K562 (cell line): ENCODE data around the gene PLD3. TPM values are rescaled to one million over a fixed set of nuclear protein-coding genes. Genes with fewer than 3 reads are reported as not detected.

Experiments used
- ARID2 ChIP-seq: fragments of 450-650 bp; IDR thresholded peaks from 2 replicates; pipeline ENCODE4 v1.6.1; 2017; ENCODE audit warnings: antibody characterized with exemption, mild to moderate bottlenecking
- ERF ChIP-seq: fragments of 450-650 bp; formaldehyde crosslinking; IDR thresholded peaks from 2 replicates; pipeline ENCODE4 v1.4.0; 2020; ENCODE audit warnings: mild to moderate bottlenecking, mixed read lengths
- IFI16 ChIP-seq: fragments of 250-450 bp; sonication (Bioruptor Pico); IDR thresholded peaks from 2 replicates; pipeline ENCODE4 v2.1.2; 2022; ENCODE audit warnings: mild to moderate bottlenecking, inconsistent platforms
- KAT7 ChIP-seq: sonication (generic); formaldehyde crosslinking; IDR thresholded peaks from 2 replicates; pipeline ENCODE4 v1.8.0; 2022; ENCODE audit warnings: missing genetic modification reagents, mild to moderate bottlenecking, borderline replicate concordance
- MTA1 ChIP-seq: fragments of 450-650 bp; IDR thresholded peaks from 2 replicates; pipeline ENCODE4 v1.6.1; 2017; ENCODE audit warnings: borderline replicate concordance
- ZFP1 ChIP-seq: fragments of 450-650 bp; formaldehyde crosslinking; IDR thresholded peaks from 2 replicates; pipeline ENCODE4 v1.4.0; 2020; ENCODE audit warnings: mild to moderate bottlenecking, mixed read lengths
- ZFP36 ChIP-seq: fragments of 150-350 bp; IDR thresholded peaks from 2 replicates; pipeline ENCODE4 v1.6.1; 2018; ENCODE audit warnings: low read length, low read depth; ENCODE audit not compliant: partially characterized antibody
- ZFX ChIP-seq: sonication (generic); formaldehyde crosslinking; IDR thresholded peaks from 2 replicates; pipeline ENCODE4 v1.8.0; 2022; ENCODE audit warnings: mild to moderate bottlenecking, missing genetic modification reagents, moderate library complexity
- ZNF717 ChIP-seq: fragments of 250-450 bp; sonication (Bioruptor Pico); IDR thresholded peaks from 2 replicates; pipeline ENCODE4 v1.5.0; 2021
- polyA plus RNA-seq, 8 experiments: library from polyadenylated mRNA; depleted of rRNA in 4 of 8; stranded (reverse) in 5 of 8; unstranded in 3 of 8; fragments of >200 nt; fragmentation: Nextera tagmentation in 2 of 8; fragmentation: Illumina TruSeq in 1 of 8; extraction: Ambion mirVana in 2 of 8; extraction: Trizol in 1 of 8; gene quantifications; 2 replicates each; pipeline versions ENCODE4 v1.2.1 to v1.2.3, GENCODE V29; 2011 to 2014; ENCODE audit warnings: inconsistent platforms in 1 of 8, missing spikeins in 1 of 8
- total RNA-seq, 7 experiments: library from RNA; depleted of rRNA in 6 of 7; stranded (reverse); fragments of >200 nt in 6 of 7; fragmentation: Illumina TruSeq in 2 of 7; extraction: Trizol in 2 of 7; gene quantifications; 2 replicates each; pipeline versions ENCODE4 v1.2.1 to v1.2.3, GENCODE V29; 2011 to 2021; ENCODE audit warnings: low replicate concordance in 1 of 7
- TF ChIP-seq, protein P1 (sequence below): fragments of 450-650 bp; formaldehyde crosslinking; IDR thresholded peaks from 2 replicates; pipeline ENCODE4 v1.4.0; 2022; ENCODE audit warnings: missing genetic modification characterization
- TF ChIP-seq, protein P2 (sequence below): fragments of 250-450 bp; sonication (Bioruptor Pico); IDR thresholded peaks from 2 replicates; pipeline ENCODE4 v1.4.0; 2020; ENCODE audit warnings: mild to moderate bottlenecking, moderate library complexity, borderline replicate concordance
- TF ChIP-seq, protein P3 (sequence below): sonication (generic); formaldehyde crosslinking; IDR thresholded peaks from 2 replicates; pipeline ENCODE4 v1.8.0; 2023; ENCODE audit warnings: mild to moderate bottlenecking, missing genetic modification reagents
- TF ChIP-seq, protein P4 (sequence below), 2 experiments: fragments of 250-450 bp in 1 of 2; fragments of 450-650 bp in 1 of 2; sonication (Bioruptor Pico) in 1 of 2; IDR thresholded peaks; 2 replicates each; pipeline versions ENCODE4 v1.6.1 to v1.8.0; 2016 to 2021; ENCODE audit warnings: mild to moderate bottlenecking in 2 of 2, moderate library complexity in 2 of 2, missing compliant biosample characterization in 1 of 2, missing genetic modification characterization in 1 of 2
- TF ChIP-seq, protein P5 (sequence below): sonication (generic); formaldehyde crosslinking; IDR thresholded peaks from 2 replicates; pipeline ENCODE4 v1.4.0; 2020; ENCODE audit warnings: mild to moderate bottlenecking, missing genetic modification reagents
- TF ChIP-seq, protein P6 (sequence below): fragments of 250-450 bp; sonication (Bioruptor Pico); IDR thresholded peaks from 2 replicates; pipeline ENCODE4 v1.5.0; 2021

The PLD3 gene
- total and polyA plus RNA-seq, 9 of the 15 experiments (the other 6 are each of a cell fraction or from before 2014, with no cell fraction given): 2.3 to 128 (median 72.7) TPM

DNA sequence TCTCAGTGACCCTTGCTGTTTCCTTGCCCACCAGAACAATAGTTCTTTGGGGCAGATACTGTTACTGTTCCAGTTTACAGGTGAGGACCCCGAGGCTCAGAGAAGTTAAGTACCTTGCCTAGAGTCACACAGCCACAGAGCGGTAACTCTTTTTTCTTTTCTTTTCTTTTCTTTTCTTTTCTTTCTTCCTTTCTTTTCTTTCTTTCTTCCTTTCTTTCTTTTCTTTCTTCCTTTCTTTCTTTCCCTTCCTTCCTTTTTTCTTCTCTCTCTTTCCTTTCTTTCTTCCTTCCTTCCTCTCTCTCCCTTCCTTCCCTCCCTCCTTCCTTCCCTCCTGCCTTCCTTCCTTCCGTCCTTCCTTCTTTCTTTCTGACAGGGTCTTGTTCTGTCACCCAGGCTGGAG, 69.5 kb downstream of the PLD3 start (continued):
- TF ChIP-seq, protein P1, sequence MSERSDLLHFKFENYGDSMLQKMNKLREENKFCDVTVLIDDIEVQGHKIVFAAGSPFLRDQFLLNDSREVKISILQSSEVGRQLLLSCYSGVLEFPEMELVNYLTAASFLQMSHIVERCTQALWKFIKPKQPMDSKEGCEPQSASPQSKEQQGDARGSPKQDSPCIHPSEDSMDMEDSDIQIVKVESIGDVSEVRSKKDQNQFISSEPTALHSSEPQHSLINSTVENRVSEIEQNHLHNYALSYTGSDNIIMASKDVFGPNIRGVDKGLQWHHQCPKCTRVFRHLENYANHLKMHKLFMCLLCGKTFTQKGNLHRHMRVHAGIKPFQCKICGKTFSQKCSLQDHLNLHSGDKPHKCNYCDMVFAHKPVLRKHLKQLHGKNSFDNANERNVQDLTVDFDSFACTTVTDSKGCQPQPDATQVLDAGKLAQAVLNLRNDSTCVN: no peak
- TF ChIP-seq IFI16 (CRISPR knock-in tag) (no peak), MTA1 (peak; percentile 50; the same call in 1 of the 2 replicates), ERF (CRISPR knock-in tag) (no peak), ZFP1 (CRISPR knock-in tag) (no peak), KAT7 (no peak), ZFP36 (peak; percentile 87), ZFX (CRISPR knock-in tag) (no peak), ARID2 (0 out of 2 replicates have a peak, but pooled peaks have one; percentile 46), ZNF717 (CRISPR knock-in tag) (no peak)
- TF ChIP-seq, protein P2, sequence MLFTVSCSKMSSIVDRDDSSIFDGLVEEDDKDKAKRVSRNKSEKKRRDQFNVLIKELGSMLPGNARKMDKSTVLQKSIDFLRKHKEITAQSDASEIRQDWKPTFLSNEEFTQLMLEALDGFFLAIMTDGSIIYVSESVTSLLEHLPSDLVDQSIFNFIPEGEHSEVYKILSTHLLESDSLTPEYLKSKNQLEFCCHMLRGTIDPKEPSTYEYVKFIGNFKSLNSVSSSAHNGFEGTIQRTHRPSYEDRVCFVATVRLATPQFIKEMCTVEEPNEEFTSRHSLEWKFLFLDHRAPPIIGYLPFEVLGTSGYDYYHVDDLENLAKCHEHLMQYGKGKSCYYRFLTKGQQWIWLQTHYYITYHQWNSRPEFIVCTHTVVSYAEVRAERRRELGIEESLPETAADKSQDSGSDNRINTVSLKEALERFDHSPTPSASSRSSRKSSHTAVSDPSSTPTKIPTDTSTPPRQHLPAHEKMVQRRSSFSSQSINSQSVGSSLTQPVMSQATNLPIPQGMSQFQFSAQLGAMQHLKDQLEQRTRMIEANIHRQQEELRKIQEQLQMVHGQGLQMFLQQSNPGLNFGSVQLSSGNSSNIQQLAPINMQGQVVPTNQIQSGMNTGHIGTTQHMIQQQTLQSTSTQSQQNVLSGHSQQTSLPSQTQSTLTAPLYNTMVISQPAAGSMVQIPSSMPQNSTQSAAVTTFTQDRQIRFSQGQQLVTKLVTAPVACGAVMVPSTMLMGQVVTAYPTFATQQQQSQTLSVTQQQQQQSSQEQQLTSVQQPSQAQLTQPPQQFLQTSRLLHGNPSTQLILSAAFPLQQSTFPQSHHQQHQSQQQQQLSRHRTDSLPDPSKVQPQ (CRISPR knock-in tag): no peak
- TF ChIP-seq, protein P3, sequence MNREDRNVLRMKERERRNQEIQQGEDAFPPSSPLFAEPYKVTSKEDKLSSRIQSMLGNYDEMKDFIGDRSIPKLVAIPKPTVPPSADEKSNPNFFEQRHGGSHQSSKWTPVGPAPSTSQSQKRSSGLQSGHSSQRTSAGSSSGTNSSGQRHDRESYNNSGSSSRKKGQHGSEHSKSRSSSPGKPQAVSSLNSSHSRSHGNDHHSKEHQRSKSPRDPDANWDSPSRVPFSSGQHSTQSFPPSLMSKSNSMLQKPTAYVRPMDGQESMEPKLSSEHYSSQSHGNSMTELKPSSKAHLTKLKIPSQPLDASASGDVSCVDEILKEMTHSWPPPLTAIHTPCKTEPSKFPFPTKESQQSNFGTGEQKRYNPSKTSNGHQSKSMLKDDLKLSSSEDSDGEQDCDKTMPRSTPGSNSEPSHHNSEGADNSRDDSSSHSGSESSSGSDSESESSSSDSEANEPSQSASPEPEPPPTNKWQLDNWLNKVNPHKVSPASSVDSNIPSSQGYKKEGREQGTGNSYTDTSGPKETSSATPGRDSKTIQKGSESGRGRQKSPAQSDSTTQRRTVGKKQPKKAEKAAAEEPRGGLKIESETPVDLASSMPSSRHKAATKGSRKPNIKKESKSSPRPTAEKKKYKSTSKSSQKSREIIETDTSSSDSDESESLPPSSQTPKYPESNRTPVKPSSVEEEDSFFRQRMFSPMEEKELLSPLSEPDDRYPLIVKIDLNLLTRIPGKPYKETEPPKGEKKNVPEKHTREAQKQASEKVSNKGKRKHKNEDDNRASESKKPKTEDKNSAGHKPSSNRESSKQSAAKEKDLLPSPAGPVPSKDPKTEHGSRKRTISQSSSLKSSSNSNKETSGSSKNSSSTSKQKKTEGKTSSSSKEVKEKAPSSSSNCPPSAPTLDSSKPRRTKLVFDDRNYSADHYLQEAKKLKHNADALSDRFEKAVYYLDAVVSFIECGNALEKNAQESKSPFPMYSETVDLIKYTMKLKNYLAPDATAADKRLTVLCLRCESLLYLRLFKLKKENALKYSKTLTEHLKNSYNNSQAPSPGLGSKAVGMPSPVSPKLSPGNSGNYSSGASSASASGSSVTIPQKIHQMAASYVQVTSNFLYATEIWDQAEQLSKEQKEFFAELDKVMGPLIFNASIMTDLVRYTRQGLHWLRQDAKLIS (CRISPR knock-in tag): no peak
- TF ChIP-seq, protein P4, sequence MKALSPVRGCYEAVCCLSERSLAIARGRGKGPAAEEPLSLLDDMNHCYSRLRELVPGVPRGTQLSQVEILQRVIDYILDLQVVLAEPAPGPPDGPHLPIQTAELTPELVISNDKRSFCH (CRISPR knock-in tag; IDR thresholded peaks at IDR 0.05): no peak
- TF ChIP-seq, protein P4 (tag; IDR thresholded peaks at IDR 0.05): no peak
- TF ChIP-seq, protein P5, sequence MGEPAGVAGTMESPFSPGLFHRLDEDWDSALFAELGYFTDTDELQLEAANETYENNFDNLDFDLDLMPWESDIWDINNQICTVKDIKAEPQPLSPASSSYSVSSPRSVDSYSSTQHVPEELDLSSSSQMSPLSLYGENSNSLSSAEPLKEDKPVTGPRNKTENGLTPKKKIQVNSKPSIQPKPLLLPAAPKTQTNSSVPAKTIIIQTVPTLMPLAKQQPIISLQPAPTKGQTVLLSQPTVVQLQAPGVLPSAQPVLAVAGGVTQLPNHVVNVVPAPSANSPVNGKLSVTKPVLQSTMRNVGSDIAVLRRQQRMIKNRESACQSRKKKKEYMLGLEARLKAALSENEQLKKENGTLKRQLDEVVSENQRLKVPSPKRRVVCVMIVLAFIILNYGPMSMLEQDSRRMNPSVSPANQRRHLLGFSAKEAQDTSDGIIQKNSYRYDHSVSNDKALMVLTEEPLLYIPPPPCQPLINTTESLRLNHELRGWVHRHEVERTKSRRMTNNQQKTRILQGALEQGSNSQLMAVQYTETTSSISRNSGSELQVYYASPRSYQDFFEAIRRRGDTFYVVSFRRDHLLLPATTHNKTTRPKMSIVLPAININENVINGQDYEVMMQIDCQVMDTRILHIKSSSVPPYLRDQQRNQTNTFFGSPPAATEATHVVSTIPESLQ: no peak
- TF ChIP-seq, protein P6, sequence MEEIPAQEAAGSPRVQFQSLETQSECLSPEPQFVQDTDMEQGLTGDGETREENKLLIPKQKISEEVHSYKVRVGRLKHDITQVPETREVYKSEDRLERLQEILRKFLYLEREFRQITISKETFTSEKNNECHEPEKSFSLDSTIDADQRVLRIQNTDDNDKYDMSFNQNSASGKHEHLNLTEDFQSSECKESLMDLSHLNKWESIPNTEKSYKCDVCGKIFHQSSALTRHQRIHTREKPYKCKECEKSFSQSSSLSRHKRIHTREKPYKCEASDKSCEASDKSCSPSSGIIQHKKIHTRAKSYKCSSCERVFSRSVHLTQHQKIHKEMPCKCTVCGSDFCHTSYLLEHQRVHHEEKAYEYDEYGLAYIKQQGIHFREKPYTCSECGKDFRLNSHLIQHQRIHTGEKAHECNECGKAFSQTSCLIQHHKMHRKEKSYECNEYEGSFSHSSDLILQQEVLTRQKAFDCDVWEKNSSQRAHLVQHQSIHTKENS (CRISPR knock-in tag): no peak
